K562 (cell line): ENCODE data around the gene MMUT.

Experiments used
- CTCF ChIP-seq, 3 experiments: IDR thresholded peaks in 2 of 3; conservative IDR thresholded peaks in 1 of 3; 2 replicates each; pipeline ENCODE4 v1.5.1; 2011 to 2012; ENCODE audit warnings: low read length in 3 of 3, mild to moderate bottlenecking in 3 of 3, control low read depth in 2 of 3, improper control_type of control experiment in 1 of 3, inconsistent platforms in 1 of 3, low read depth in 1 of 3, mixed read lengths in 1 of 3, moderate library complexity in 1 of 3; ENCODE audit not compliant: insufficient read depth in 2 of 3
- SAFB ChIP-seq: fragments of 200-400 bp; formaldehyde crosslinking; IDR thresholded peaks from 2 replicates; pipeline ENCODE4 v1.6.1; 2017; ENCODE audit warnings: low read depth, low read length, borderline replicate concordance

GRCh38 chr6:49454787-49455709 is 8.0 kb downstream of the MMUT start:
- TF ChIP-seq SAFB (no peak), CTCF (IDR thresholded peaks at IDR 0.05 in 2 of 3, conservative IDR thresholded peaks at IDR 0.05 in 1 of 3; ENCODE audit: insufficient read depth in 2 of 3, low read depth in 1 of 3, low read length in 3 of 3) (no peak)
